NCI-H2107 (cell line): ENCODE measurements around the gene MAP3K1.
"Not testable (repeated sequence)": the region's sequence is repeated elsewhere in the genome, so short reads cannot be mapped to it uniquely, and the experiment has no call there.

ENCODE experiments used
- DNase-seq: peaks from one replicate; lab custom pipeline; 2025; lab: John Stamatoyannopoulos, UW

Gene MAP3K1

DNA sequence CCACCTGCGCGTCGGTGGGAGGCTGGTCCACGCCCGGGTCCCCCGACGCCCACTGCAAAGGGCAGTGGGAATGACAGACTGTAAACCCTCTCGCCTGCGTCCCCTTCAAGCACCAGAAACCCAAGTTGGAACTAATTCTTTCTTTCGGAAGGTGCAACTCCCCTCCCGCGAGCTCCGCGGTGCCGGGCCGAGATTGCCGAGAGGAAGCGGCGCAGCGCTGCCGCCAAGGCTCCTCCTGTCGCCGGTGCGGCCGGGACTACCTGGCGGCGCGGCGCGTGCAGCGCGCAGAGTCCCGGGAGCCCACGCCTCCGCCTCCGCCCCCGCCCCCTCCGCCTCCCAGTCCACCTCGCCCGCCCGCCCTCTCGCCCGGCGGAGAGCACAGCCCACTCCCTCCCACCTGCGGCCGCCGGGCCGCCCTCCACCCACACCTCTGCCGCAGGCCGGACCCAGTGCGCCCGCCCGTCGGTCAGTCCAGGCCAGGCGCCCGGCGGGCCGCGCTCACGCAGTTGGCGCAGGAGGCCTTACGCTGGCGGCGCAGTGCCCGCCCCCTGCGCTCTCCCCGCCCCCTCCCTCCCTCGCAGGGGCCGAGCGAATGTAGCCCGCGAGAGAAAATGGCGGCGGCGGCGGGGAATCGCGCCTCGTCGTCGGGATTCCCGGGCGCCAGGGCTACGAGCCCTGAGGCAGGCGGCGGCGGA, at the start of gene MAP3K1:
Gene MAP3K1, plus strand, starts transcription at position 587 of the 695 bp plus-strand sequence. Its CDS starts 25 bp downstream, at position 612.
- DNase-seq = peak; percentile 29

DNA sequence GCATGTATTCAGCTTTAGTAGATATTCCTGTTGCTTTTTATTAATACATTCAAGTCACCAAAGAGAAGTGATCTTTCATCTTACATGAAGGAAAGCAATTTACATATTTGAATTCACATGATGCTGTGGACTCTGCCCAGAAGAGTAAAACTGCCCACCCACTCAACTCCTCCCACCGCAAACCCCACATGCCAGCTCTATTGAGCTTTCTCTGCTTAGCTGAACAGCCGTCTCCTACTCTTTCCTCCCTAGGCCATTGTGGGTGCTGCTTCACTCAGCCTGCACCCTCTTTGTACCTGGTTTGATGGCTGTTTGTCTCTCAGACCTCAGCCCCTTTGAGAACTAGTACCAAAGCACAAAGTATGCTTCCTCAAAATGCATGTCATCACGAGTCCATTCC, 48.4 kb upstream of the MAP3K1 start:
- DNase-seq = no peak

DNA sequence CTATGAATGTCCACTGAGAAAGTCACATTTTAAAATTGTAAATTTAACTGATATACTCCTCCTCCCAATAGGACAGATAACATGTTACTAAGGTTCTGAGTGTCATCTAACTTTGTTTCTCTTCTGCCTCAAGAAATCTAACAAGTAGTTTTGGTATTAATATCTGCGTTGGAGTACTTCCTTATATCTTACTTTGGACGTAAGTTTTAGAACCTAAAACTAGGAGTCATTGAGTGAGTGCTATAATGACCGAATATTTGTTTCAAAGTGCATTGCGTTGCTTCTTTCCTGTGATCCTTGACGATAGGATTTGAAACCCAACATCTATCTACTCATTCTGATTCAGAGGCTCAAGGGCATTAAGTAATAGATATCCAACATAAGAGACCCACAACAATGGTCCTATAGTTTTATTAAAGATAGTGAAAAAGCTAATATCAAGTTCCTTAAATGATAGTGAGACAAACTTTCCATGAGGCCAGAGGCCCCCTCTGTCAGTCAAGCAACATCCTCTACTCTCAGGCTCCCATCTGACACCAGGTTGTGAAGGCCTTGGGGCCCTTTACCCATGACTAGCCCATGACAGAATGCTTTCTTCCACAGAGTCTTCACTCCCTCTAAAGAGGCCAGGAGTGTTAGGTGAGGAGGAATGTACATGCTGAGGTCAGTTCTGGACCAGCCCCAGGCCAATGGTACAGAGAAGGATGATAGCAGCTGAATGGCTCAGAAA, 45.3 kb upstream of the MAP3K1 start:
- DNase-seq = no peak

DNA sequence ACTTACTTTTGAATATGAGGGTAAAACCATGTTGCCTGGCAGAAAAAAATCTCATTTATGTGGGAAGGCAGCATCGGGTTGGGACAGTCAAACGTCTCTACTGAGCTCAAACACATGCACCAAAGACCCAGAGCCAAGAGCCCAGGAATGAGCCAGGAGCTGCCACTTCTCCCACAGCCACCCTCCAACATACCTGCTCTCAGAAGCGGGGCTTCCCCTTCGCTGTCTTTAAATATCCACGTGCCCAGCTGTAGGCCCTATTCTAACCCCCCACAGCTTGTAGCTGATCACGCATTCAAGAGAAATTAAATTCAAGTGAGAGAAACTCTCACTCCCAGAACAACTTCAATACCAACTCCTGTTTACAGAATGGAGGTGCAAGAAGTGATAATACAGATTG, 42.6 kb upstream of the MAP3K1 start:
- DNase-seq = no peak

DNA sequence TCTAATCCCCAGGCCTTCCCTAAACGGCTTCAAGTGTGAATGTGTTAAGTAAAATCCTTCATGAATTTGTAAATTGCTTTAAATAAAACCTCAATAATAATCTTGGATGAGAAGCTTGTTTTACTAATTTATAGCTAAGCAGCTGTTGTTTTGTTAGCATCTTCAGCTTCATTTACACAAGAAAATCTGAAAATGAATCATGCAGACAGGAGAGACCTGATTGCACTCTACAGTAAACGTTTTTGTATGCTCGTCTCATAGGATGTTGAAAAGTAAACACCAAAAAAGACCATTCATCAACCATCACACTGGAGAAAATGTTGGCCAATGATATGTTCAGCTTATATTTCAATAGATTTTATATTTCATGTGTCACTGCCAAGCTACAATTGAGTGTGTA, 40.4 kb upstream of the MAP3K1 start:
- no peak for DNase-seq

DNA sequence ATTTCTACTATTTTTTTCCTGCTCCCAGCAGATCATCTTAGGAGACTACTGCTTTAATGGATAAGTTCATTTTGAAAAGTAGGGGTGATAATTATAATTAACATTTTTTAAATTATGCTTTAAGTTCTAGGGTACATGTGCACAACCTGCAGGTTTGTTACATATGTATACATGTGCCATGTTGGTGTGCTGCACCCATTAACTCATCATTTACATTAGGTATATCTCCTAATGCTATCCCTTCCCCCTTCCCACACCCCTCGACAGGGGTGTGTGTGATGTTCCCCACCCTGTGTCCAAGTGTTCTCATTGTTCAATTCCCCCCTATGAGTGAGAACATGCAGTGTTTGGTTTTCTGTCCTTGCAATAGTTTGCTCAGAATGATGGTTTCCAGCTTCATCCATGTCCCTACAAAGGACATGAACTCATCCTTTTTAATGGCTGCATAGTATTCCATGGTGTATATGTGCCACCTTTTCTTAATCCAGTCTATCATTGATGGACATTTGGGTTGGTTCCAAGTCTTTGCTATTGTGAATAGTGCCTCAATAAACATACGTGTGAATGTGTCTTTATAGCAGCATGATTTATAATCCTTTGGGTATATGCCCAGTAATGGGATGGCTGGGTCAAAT, 39.0 kb upstream of the MAP3K1 start:
- DNase-seq = not testable (repeated sequence)

DNA sequence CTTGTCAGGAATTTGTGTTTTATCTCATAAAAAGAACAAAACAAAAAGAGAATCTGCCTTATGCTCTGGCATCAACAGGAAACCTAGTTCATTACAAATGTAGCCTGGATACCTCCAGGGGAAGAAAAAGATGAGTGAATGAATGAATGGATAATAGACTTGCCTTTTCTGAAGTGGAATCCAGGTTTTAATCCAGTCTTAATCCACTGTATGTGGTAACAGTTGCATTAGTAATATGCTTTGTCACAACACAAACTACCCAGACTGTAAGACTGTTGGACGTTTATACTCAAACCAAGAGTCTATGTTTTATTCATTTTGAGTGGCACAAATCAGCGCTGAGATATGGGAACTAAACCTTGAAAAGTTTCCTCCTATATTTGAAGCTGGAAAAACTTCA, 32.1 kb upstream of the MAP3K1 start:
- no peak for DNase-seq

DNA sequence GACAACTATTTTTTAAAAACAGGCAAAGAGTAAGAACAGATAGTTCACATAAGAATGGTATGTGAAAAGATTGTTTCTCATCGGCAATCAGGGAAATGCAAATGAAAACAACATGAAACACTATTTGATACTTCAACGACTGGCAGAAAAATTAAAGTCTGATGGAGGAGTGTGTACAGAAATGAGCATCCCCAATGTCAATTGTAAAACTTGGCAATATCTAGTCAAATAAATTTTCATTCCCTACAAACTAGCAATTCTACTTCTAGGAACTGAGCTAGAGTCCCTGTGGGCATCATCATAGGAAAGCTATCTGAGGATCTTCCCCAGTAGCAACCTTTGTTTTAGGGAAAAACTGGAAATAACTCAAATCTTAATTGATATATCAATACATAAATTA, 29.0 kb upstream of the MAP3K1 start:
- DNase-seq = no peak

DNA sequence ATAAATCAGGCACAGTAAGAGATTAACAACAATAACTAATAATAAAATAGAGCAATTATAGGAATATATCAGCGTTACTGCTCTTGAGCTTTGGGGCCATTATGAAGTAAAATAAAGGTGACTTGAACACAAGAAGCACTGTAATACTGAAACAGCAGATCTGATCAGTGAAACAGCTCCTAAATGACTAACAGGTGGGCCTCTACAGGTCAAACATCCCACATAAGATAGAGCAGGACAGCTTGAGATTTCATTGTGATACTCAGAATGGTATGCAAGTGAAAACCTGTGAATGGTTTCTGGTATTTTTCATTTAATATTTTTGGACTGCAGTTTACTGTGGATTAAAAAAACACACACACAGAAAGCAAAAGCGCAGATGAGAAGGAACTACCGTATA, 24.0 kb upstream of the MAP3K1 start:
- DNase-seq = no peak

DNA sequence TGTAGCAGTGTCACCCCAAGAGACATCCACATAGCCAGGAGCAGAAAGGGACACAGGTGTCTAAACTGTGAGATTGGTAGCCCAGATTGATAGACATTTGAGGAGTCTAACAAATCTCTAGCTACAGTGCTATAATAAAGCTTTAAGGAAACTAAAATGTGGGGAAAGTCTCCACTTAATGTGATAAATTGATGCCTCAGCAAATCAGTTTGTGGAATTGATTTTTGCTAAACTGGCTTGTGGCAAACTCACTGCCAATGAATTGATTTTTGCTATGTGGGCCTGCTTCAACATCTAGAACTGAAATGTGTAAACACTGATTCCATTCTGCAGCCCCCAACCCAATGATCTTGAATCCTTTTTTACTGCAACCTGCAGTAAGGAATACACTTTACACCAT, 16.8 kb upstream of the MAP3K1 start:
- DNase-seq = no peak

DNA sequence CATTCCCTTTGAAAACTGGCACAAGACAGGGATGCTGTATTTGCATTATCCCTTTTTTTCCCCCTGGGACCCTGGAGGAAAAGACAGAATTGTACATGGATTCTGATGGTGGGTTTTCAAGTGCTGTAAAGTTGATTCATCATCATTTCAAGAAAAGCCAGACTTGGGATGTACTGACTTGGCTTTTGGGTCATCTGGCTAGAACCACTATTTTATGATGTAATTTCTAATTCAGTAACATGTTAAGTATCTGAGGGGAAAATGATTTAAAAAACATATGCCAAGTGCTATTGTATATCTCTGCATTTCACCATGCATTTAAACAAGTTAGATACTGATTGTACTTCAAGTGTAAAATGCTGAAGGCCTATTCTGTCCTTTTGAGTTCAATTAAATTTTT, 15.2 kb upstream of the MAP3K1 start:
- no peak for DNase-seq

DNA sequence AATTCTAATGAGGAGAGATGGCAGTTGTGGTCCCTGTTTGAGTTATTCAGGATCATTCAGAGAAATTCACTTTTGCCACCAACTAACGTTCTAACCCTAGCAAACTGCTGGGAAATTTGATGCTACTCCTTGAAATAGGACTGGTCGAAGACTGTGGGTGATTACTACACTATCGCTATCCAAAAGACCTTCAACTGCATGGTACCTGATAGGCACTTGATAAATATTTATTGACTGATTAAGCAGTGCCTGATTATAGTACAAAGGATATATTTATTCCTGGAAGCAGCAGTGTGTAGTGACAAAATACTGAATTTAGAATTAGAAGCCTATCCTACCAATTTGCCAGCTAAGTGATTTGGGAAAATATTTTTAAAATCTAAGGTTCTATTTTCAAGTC, 14.1 kb upstream of the MAP3K1 start:
- DNase-seq = no peak

DNA sequence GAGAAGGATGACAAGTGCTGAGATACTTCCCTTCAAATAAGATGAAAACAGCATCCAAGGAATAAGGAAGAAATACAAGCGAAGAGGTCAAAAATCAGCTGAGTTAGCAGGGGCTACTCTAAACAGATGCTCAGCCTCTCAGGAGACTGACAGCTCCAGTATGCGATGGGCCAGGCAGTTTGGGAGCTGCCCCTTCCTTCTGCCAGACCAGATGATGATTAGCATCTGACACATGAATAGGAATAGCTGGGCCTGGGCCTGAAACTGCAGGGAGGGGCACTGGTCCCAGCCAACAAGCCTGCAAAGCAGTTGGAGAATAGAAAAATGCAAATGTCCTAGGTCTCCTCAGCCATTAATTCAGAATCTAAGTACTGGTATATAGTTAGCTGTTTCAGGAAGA, 13.1 kb upstream of the MAP3K1 start:
- no peak for DNase-seq

DNA sequence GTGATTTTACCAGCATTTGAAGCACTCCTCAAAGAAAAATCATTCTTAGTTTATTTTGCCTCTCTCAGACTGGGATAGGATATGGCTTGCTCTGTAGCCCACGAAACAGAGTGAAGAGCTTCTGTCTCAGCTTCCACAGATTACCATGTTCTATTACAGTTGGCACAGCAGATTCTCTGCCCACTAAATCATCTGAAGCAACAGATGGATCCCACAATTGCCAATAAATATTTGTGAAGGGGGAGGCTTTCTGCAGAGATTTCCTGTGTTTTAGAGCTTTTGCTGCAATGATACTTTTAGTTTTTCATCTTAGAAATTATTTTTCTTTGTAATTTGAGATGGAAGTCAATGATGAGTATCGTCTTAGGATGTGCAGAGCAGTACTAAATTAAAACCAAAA, 12.3 kb upstream of the MAP3K1 start:
- DNase-seq = no peak

DNA sequence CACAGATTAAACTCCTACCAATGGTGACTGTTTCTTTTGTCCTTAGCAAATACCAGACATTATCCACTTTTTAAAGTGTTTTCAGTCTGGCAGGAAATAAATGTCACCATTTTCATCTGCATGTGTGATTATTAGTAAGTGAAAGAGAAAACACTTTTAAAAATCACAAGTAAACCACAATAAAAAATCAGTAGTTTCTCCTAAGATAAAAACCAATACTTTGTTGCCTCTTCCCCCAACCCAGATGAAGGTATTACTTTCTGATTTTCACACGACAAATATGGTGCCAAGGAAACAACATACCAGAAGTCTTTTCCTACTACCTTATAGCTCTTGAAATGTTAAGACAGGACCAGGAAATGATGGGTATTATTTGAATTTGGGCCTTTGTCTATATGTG, 11.5 kb upstream of the MAP3K1 start:
- DNase-seq = no peak

DNA sequence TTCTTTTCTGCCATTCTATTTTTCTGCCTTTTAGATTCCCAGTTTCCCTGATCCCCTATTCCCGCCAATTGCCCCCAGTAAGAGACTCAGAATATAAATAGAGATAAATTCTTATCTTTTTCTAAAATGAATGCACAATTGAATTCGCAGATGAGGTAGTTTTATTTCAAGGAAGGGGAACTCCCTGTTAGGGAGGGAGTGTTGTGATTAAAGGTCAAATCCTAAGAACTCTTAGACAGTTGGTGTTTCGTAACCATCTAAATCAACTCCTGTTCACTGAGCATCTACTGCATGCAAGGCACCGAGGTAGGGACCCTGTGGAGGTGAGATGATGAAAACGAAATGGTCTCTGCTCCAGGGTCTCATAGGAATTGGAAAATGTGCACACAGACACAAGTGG, 7.7 kb upstream of the MAP3K1 start:
- no peak for DNase-seq

DNA sequence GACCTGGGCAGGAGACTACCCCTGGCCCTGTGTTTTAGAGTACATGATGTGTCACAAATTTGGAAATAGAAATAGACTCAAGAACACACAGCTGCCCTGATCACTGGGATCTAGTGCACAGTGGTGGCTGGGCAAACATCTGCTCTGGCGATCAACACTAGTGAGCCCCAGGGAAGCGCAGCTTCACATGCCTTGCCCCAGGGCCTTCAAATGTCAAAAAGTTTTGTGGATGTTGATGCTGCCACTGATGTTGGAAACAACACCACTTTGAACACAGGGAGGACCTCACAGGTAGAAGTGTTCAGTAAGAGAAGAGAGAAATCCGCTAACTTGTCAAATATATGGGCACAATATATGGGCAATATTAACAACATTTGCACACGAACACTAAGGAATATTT, 7.1 kb upstream of the MAP3K1 start:
- DNase-seq = no peak

DNA sequence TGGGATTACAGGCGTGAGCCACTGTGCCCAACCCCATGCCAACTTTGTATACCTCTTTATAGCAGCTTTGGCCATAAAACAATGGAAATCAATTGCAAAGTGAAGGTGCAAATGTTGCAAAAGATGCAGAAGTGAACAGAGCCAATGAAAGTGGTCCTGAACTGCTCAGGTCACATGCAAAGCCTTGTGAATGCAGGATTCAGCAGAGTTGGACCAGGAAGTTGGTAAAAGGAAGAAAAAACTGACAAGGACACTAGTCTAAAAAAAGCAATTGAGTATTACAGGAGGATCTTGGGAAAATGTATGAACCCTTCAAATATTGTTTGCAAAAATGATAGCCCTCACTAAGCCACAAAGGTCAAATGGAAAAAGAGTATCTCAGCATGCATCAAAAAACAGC, 4.5 kb upstream of the MAP3K1 start:
- no peak for DNase-seq

DNA sequence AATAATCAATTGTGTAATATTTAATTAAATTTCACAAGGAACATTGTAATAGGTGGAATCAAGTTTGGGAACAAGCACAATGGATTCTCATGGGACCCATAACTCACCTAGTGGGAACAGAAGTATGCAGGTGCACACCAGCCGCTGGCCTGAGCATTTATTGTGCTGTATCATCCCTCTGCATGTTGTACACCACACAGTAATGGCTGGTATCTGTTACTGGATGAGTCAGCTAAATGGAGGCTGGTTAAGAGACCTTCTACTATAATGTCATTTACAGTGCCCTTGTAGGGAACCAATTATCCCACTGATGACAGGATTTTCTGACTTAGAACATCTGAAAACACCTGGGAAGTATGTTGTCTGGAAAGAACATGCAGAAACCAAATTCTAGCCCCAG, 3.2 kb upstream of the MAP3K1 start:
- DNase-seq = peak; percentile 37

DNA sequence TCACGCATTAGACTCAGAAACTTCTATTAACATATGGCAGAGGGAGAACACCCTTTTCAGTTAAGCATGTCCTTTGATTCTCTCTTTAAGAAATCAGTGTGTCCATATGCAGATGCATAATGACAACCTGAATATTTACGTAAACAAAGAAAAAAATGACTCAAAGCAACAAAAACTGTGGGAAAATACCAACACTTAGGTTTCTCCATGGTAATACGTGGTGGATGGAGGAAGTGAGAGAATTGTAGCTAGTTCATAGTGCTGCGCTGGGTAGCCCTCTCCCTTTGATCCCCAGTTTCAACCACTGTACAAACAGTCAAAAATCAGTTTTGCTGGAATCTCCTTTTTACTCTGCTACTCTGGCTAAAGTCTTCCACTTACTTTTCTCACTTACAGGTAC, 2.0 kb upstream of the MAP3K1 start:
- no peak for DNase-seq

DNA sequence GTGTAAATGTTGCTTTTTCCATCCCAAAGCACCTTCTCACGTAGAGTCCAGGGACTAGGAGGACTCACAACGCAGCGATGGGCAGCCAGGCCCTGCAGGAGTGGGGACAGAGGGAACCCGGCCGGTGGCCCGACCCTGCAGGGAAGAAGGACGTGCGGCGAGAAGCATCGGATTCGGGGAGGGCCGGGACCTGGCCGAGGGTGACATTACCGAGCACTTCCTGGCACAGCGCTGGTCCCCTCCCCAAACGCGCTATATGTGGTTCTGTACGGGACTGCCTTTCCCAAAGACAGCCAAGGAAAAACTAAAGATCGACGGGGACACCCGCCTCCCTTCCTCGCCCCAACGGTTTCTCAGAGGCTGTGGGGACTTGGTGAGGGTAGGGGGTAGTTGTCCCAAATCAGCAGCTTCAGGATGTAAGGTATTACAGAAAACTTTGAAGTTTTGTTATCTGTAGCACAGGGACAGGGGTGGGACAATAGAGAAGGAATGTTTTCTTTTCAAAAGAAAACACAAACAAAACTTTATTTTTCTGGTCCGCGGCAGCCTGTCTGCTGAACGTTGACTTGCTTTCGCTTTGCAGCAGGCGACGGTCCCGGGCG, 887 bp upstream of the MAP3K1 start:
- no peak for DNase-seq

DNA sequence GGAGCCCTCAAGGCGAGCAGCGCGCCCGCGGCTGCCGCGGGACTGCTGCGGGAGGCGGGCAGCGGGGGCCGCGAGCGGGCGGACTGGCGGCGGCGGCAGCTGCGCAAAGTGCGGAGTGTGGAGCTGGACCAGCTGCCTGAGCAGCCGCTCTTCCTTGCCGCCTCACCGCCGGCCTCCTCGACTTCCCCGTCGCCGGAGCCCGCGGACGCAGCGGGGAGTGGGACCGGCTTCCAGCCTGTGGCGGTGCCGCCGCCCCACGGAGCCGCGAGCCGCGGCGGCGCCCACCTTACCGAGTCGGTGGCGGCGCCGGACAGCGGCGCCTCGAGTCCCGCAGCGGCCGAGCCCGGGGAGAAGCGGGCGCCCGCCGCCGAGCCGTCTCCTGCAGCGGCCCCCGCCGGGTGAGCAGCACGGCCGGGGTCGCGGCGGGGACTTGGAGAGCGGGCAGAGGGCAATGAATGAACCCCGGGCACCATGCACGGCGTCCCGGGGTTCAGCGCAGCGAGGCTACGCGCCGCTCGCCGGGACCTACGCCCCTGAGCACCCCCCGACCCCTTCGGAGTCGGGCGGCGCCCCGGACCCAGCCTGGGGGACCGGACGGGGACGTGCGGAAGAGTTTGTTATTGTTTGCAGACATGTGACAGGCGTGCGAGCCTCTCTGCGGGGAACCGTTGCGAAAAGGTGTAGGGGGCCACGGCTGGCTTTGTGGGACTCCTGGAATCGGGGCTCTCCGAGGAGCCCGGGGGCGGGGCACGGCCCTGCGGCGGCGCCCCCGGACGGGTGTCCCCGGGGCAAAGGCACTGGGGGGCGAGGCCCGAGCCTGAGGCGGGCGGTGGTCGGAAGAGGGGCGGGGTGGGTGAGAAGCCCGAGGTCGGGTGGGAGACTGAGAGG, 553 bp downstream of the MAP3K1 start:
- no peak for DNase-seq
